Measurements from ENCODE around the gene GVQW3. TPM values are rescaled to one million over a fixed set of nuclear protein-coding genes. Genes with fewer than 3 reads are reported as not detected.

GVQW3 gene
- total and polyA plus RNA-seq, 2 of the 8 experiments (the other 6 are each of a cell fraction or from before 2014, with no cell fraction given): 5.5 to 8.1 TPM

GRCh38 chr11:76339221-76339620 is 41.9 kb upstream of the GVQW3 start:
- no peaks in the 10 kb centered on the region for H4K20me1 ChIP-seq (replicated peaks in 1 of 2; ENCODE audit: control insufficient read depth in 1 of 2, insufficient read depth in 2 of 2, low read length in 2 of 2)
- H3K23ac ChIP-seq (ENCODE audit: insufficient read length): no peak overlapping the region
- H3K56ac ChIP-seq (replicated peaks; ENCODE audit: insufficient read length, low read depth, low read length): no peak overlapping the region
- POLR2A ChIA-PET (ENCODE audit: partially characterized antibody): no interaction called here
- no peak overlapping the region for H2BK120ac ChIP-seq (replicated peaks; ENCODE audit: low read depth, low read length)
- no peak overlapping the region for H2BK12ac ChIP-seq (ENCODE audit: low read depth, low read length)
- DNase-seq (ENCODE audit: low read depth in 1 of 2, low spot score in 2 of 2) (no peak), FAIRE-seq (no peak)
- H3K4ac ChIP-seq (replicated peaks; ENCODE audit: insufficient read length, low read depth, low read length): no peak overlapping the region
- H2BK5ac ChIP-seq (ENCODE audit: low read depth, low read length): no peak overlapping the region
- H3K4me1 ChIP-seq (replicated peaks in 1 of 4; ENCODE audit: control insufficient read depth in 3 of 4, insufficient read depth in 4 of 4, low read length in 3 of 4): no peaks in the 10 kb centered on the region
- H2AFZ ChIP-seq (ENCODE audit: low read length): no peak overlapping the region
- no peak overlapping the region for H3K4me3 ChIP-seq (ENCODE audit: extremely low read depth in 1 of 4, insufficient read depth in 2 of 4, low read depth in 3 of 4, low read length in 4 of 4)
- H2BK20ac ChIP-seq (ENCODE audit: low read length): no peak overlapping the region
- no peak for TF ChIP-seq BRCA1 (IDR thresholded peaks at IDR 0.05; ENCODE audit: low read depth, low read length)
- TF ChIP-seq TBP (IDR thresholded peaks at IDR 0.05; ENCODE audit: low read depth, low read length): no peak
- no peak for TF ChIP-seq CREB1 (IDR thresholded peaks at IDR 0.05)
- no peak overlapping the region for H3K27ac ChIP-seq (ENCODE audit: low read depth, low read length)
- no peak overlapping the region for H4K91ac ChIP-seq (replicated peaks; ENCODE audit: insufficient read length, low read length)
- no peaks in the 10 kb centered on the region for H3K36me3 ChIP-seq (ENCODE audit: control insufficient read depth in 2 of 4, insufficient read depth in 4 of 4, low read length in 3 of 4)
- no peak overlapping the region for H2AK5ac ChIP-seq (ENCODE audit: low read depth, low read length)
- H3K4me2 ChIP-seq (ENCODE audit: insufficient read depth in 1 of 2, low read depth in 2 of 2, low read length in 2 of 2): no peak overlapping the region
- 92% methylated on average over 6 of the region's 6 CpGs; no CpG with 5 or more reads in 1 of the 2 experiments for WGBS, 2 experiments (ENCODE audit: extremely low coverage in 1 of 2, insufficient coverage in 1 of 2, insufficient read length in 1 of 2, insufficient replicate concordance in 2 of 2, low coverage in 1 of 2, low lambda C conversion rate in 2 of 2, missing lambda C conversion rate in 1 of 2)
- no peak overlapping the region for H4K5ac ChIP-seq (ENCODE audit: insufficient read length, low read depth, low read length)
- H3K23me2 ChIP-seq (ENCODE audit: low read depth, low read length): no peaks in the 10 kb centered on the region
- no peaks in the 10 kb centered on the region for H3K27me3 ChIP-seq (replicated peaks in 1 of 4; ENCODE audit: control insufficient read depth in 3 of 4, extremely low read depth in 1 of 4, insufficient read depth in 3 of 4, low read length in 3 of 4)
- H3K79me2 ChIP-seq (ENCODE audit: control insufficient read depth in 1 of 2, insufficient read depth in 2 of 2, low read length in 2 of 2): no peaks in the 10 kb centered on the region
- H4K8ac ChIP-seq (ENCODE audit: extremely low read depth, insufficient read depth, low read length): no peak overlapping the region
- H3K18ac ChIP-seq (ENCODE audit: extremely low read depth, low read length): no peak overlapping the region
- no peak overlapping the region for H3K14ac ChIP-seq (ENCODE audit: insufficient read length)
- CTCF ChIA-PET (ENCODE audit: partially characterized antibody): interaction anchor here (0.5 to 1.3 kb wide), 3 partner anchors 75 to 453 kb away, joined by 3 to 4 read pairs (median 3); no protein-coding TSS in a partner anchor
- no peak overlapping the region for H2BK15ac ChIP-seq (ENCODE audit: low read length)
- no peak overlapping the region for H3K9ac ChIP-seq (replicated peaks in 1 of 4; ENCODE audit: extremely low read depth in 1 of 4, low read depth in 3 of 4, low read length in 3 of 4)
- H3K9me3 ChIP-seq (ENCODE audit: insufficient read depth in 2 of 2, low read depth in 1 of 2, low read length in 1 of 2): peaks cover 21 to 24% of the 10 kb centered on the region in 2 experiments
- H3K79me1 ChIP-seq (ENCODE audit: low read depth, low read length): no peaks in the 10 kb centered on the region

Data from H1 (cell line).